ENCODE measurements around the gene C1QTNF6.

C1QTNF6 gene

GRCh38 chr22:37182101-37182948 lies 5.7 kb downstream of the C1QTNF6 start:
- TF ChIP-seq, protein P1, sequence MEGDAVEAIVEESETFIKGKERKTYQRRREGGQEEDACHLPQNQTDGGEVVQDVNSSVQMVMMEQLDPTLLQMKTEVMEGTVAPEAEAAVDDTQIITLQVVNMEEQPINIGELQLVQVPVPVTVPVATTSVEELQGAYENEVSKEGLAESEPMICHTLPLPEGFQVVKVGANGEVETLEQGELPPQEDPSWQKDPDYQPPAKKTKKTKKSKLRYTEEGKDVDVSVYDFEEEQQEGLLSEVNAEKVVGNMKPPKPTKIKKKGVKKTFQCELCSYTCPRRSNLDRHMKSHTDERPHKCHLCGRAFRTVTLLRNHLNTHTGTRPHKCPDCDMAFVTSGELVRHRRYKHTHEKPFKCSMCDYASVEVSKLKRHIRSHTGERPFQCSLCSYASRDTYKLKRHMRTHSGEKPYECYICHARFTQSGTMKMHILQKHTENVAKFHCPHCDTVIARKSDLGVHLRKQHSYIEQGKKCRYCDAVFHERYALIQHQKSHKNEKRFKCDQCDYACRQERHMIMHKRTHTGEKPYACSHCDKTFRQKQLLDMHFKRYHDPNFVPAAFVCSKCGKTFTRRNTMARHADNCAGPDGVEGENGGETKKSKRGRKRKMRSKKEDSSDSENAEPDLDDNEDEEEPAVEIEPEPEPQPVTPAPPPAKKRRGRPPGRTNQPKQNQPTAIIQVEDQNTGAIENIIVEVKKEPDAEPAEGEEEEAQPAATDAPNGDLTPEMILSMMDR (IDR thresholded peaks at IDR 0.05; ENCODE audit: borderline replicate concordance, insufficient read depth, low read depth, low read length), result no peak
- no peak overlapping the region for H3K4me3 ChIP-seq (ENCODE audit: low read depth, low read length)

- no peak overlapping the region for H3K4me3 ChIP-seq (ENCODE audit: low read depth, low read length)
- TF ChIP-seq, protein P1 (IDR thresholded peaks at IDR 0.05; ENCODE audit: borderline replicate concordance, insufficient read depth, low read depth, low read length), result no peak
Observed at GRCh38 chr22:37181681-37182080, 6.4 kb downstream of the C1QTNF6 start.

DNA sequence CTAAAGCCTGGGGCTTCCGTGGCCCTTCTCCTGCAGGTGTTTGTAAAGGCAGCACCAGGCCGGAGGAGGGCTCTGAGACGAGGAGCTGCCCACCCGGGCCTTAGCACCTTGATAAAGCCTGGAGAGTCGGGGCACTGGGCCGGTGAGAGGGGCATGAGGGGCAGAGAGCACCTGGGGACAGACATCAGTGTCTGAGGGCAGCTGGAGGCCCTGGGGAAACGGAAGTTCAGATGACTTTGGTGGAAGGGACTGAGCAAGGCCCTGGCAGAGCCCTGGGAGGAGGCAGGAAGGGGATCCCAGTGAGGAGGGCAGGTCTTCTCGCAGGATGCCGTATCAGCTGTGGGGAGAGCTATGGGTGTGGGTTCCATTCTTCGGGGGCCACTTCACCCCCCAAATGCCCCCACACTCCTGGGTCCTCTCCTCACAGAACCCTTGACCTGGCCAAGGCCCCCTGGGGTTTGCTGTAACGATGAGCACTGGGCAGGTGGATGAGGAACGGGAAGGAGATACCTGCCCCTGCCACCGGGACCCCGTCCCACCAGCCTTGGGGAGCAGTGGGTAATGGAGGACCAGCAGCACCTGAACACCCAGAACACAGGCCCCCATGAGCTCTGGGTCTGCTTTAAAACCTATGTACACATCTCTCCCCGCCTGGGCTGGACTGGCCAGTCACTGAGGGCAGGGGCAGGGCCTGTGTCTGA lies 7.4 kb downstream of the C1QTNF6 start:
- TF ChIP-seq, protein P1 (IDR thresholded peaks at IDR 0.05; ENCODE audit: borderline replicate concordance, insufficient read depth, low read depth, low read length), result no peak
- H3K4me3 ChIP-seq (ENCODE audit: low read depth, low read length), result no peak overlapping the region

GRCh38 chr22:37179622-37180420 lies 8.2 kb downstream of the C1QTNF6 start:
- TF ChIP-seq, protein P1 (IDR thresholded peaks at IDR 0.05; ENCODE audit: borderline replicate concordance, insufficient read depth, low read depth, low read length), result no peak

DNA sequence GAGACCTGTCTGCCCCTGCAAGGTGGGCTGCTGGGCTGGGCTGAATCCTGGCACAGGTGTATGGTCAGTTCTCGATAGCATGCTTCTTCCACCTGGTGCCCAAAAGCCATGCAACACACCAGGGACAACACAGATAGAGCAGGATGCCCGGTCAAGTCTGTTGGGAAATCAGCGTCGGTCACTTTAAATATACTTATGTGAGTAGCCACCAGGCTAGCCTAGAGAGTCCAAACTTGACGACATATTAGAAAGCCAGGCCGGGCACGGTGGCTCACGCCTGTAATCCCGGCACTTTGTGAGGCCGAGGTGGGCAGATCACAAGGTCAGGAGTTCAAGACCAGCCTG lies 8.9 kb downstream of the C1QTNF6 start:
- TF ChIP-seq, protein P1 (IDR thresholded peaks at IDR 0.05; ENCODE audit: borderline replicate concordance, insufficient read depth, low read depth, low read length), result no peak
- no peak overlapping the region for H3K4me3 ChIP-seq (ENCODE audit: low read depth, low read length)

More at GRCh38 chr22:37179622-37180420, 8.2 kb downstream of the C1QTNF6 start:
- H3K4me3 ChIP-seq (ENCODE audit: low read depth, low read length), result no peak overlapping the region

DNA sequence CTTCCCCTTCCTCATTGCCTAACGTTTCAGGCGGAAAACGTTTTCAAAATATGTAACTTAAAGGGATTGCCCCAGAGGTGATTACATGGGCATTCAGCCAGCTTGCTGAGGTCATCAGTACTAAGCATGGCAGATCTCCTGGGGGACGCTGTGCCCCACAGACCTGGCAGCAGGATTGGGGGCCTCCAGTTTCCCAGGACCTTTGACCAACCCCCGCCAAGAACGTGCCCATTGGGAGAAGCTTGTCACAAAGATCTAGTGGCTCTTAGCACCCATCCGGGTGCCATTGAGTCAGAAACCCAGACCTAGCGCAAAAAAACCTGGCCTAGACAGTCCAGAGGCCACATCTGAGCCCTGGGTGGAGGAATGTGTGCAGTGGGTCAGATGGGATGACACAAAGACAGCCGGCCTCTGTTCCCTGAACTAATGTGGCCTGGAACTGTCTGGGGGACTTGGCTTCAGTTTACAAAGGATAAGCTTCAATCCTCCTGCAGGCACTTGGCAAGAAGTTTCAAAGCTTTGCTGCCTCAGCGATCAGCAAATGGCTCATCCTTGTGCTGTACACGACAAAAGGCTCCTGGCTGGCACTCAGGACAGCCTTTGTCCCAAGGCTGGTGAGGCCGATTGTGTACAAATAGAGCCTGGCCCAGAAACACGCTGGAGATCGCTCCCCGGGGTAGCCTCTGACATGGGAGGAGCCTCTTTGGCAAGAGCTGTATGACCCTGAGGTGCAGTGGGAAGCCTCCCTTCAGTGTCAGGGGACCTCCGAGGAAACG lies 9.5 kb downstream of the C1QTNF6 start:
- H3K4me3 ChIP-seq (ENCODE audit: low read depth, low read length), result no peak overlapping the region
- TF ChIP-seq, protein P1 (IDR thresholded peaks at IDR 0.05; ENCODE audit: borderline replicate concordance, insufficient read depth, low read depth, low read length), result no peak
